ENCODE data around the gene DOCK10.

DNA sequence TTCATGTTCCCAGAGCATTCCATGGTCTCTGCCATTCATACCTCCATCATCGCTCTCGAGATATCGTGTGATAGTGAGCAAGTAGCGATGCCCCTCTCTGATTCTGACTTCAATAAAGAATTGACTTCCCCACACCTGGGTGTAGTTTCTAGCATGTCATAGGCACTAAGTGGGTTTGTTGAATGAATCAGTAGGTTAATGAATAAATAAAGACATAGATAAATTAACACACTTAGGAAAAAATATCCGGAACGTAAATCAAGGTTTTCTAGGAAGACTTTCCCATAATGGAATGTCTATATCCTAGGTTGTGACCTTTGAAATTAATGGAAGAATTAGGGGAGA is 159.1 kb downstream of the DOCK10 start:
- TF ChIP-seq, protein P1, sequence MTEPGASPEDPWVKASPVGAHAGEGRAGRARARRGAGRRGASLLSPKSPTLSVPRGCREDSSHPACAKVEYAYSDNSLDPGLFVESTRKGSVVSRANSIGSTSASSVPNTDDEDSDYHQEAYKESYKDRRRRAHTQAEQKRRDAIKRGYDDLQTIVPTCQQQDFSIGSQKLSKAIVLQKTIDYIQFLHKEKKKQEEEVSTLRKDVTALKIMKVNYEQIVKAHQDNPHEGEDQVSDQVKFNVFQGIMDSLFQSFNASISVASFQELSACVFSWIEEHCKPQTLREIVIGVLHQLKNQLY (CRISPR knock-in tag; IDR thresholded peaks at IDR 0.05): no peak
- TF ChIP-seq CTCF (IDR thresholded peaks at IDR 0.05) (no peak), CREB1 (CRISPR knock-in tag; IDR thresholded peaks at IDR 0.05) (no peak), FOXP4 (CRISPR knock-in tag; IDR thresholded peaks at IDR 0.05) (no peak), NFE2L1 (CRISPR knock-in tag; IDR thresholded peaks at IDR 0.05) (no peak)
